Measurements from ENCODE around the gene SERPINE3. TPM values are rescaled to one million over a fixed set of nuclear protein-coding genes. Genes with fewer than 3 reads are reported as not detected.

The SERPINE3 gene
- total RNA-seq, 1 experiment from 2014 or later = not detected

- H3K27me3 ChIP-seq (replicated peaks) = no peaks in the 10 kb centered on the region
- H3K36me3 ChIP-seq = peaks cover 14% of the 10 kb centered on the region
- no peak for DNase-seq (ENCODE audit: low read depth in 1 of 2, low spot score in 2 of 2)
- no peak overlapping the region for H3K27ac ChIP-seq
- H3K9me3 ChIP-seq (replicated peaks) = no peaks in the 10 kb centered on the region
- peaks cover 6% of the 10 kb centered on the region for H3K4me1 ChIP-seq (replicated peaks)
- H3K4me3 ChIP-seq = no peak overlapping the region
Measured at GRCh38 chr13:51360489-51360888, 21.0 kb downstream of the SERPINE3 start.

DNA sequence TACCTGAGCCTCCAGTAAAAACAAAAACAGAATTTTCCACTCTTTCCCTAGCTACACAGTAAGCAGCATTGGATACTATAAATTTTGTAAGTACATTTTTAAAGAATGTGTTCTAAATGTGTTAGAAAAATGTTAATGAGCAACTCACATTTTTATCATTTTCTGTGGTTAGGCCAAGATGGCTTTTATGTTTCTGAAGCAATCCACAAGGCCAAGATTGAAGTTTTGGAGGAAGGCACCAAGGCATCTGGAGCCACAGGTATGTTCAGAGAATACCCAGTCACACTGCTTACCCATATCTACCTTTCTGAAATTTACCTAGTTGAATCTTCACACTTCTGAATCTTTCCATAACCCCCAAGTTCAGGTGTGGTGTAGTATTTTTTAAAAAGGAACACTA lies 21.6 kb downstream of the SERPINE3 start:
- Histone ChIP-seq H3K27me3 (replicated peaks) (no peaks in the 10 kb centered on the region), H3K4me1 (replicated peaks) (peaks cover 6% of the 10 kb centered on the region), H3K27ac (no peak overlapping the region), H3K9me3 (replicated peaks) (no peaks in the 10 kb centered on the region), H3K4me3 (no peak overlapping the region), H3K36me3 (peaks cover 16% of the 10 kb centered on the region)
- no peak for DNase-seq (ENCODE audit: low read depth in 1 of 2, low spot score in 2 of 2)

GRCh38 chr13:51363625-51364024 lies 24.1 kb downstream of the SERPINE3 start:
- no peak for DNase-seq (ENCODE audit: low read depth in 1 of 2, low spot score in 2 of 2)
- Histone ChIP-seq H3K9me3 (replicated peaks) (no peaks in the 10 kb centered on the region), H3K27ac (no peak overlapping the region), H3K4me1 (replicated peaks) (peaks cover 6% of the 10 kb centered on the region), H3K4me3 (no peak overlapping the region), H3K36me3 (peaks cover 38% of the 10 kb centered on the region), H3K27me3 (replicated peaks) (no peaks in the 10 kb centered on the region)

GRCh38 chr13:51364404-51365008 lies 25.0 kb downstream of the SERPINE3 start:
- Histone ChIP-seq H3K36me3 (peaks cover 45% of the 10 kb centered on the region), H3K27ac (peak overlapping the region; percentile 22; the same call in 1 of the 2 replicates), H3K27me3 (replicated peaks) (no peaks in the 10 kb centered on the region), H3K9me3 (replicated peaks) (no peaks in the 10 kb centered on the region), H3K4me1 (replicated peaks) (peaks cover 6% of the 10 kb centered on the region), H3K4me3 (no peak overlapping the region)
- peak in 1 of 2 experiments; percentile 27 for DNase-seq (ENCODE audit: low read depth in 1 of 2, low spot score in 2 of 2)

- no peaks in the 10 kb centered on the region for H3K27me3 ChIP-seq (replicated peaks)
- no peak overlapping the region for H3K4me3 ChIP-seq
- peaks cover 76% of the 10 kb centered on the region for H3K36me3 ChIP-seq
- no peaks in the 10 kb centered on the region for H3K9me3 ChIP-seq (replicated peaks)
- H3K4me1 ChIP-seq (replicated peaks) = no peaks in the 10 kb centered on the region
- no peak for DNase-seq (ENCODE audit: low read depth in 1 of 2, low spot score in 2 of 2)
- no peak overlapping the region for H3K27ac ChIP-seq
Measured at GRCh38 chr13:51370116-51370515, 30.6 kb downstream of the SERPINE3 start.

DNA sequence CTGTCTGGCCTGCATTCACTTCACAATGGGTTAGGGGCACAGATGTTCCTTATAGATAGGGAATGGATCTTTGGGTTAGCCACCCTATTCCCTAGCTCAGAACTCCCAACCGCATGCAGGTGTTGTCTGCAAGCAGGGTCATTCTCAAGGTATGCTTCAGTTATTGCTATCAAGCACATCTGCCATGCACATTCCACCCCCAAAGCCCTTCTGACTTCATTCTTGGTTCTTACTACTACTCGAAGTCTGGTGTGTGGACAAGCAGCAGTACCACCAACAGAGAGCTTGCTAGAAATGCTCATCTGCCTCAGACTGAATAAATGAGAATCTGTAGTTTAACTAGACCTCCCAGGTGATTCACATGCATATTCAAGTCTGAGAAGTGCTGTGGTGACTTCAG lies 31.3 kb downstream of the SERPINE3 start:
- no peak for DNase-seq (ENCODE audit: low read depth in 1 of 2, low spot score in 2 of 2)
- H3K4me1 ChIP-seq (replicated peaks) = no peaks in the 10 kb centered on the region
- peaks cover 75% of the 10 kb centered on the region for H3K36me3 ChIP-seq
- H3K4me3 ChIP-seq = no peak overlapping the region
- no peak overlapping the region for H3K27ac ChIP-seq
- no peaks in the 10 kb centered on the region for H3K9me3 ChIP-seq (replicated peaks)
- no peaks in the 10 kb centered on the region for H3K27me3 ChIP-seq (replicated peaks)

DNA sequence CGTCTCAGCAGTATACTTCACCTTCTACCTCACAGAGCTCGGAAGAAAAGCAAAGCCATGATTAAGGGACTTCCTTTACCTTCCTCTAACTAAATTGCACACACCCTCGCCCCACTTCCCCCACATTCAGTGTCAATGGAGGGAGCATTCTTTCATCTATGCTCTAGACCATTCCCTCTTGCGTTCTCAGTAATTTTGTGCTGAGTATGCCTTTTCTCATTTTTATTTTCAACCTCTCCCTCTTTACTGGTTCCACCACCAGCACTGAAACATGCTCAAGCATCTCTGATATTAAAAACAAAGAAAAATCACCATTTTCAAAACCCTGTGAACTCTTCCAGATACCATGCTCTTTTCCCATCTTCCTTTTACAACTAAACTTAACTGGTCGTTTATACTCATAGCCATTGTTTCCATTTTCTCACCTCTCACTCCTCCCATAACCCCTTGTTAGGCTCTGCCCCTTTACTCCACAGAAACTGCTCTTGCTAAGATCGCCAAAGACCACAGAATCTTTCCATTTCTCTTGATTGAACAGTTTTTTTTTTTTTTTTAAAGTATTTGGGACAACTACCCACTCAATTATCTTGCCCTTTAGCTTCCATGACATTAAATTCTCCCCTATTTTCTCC lies 32.4 kb downstream of the SERPINE3 start:
- H3K9me3 ChIP-seq (replicated peaks) = no peaks in the 10 kb centered on the region

DNA sequence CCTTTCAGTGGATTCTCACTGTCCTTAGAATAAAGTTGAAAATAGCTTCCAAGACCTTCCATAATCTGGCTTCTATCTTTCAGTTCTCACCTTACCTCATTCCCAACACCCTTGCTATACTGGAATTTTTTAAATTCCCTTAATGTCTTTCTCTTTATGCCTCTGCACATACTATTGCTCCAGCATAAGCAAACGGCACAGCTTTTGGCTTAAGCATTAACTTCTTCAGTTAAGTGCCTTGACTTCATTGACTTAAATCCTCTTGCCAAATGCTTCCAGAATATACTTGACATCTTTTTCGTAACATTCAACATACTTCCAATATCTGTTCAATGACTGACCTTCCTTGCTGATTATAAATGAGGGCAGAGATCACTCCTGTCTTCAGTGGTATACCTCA lies 34.0 kb downstream of the SERPINE3 start:
- DNase-seq (ENCODE audit: low read depth in 1 of 2, low spot score in 2 of 2) = no peak
- Histone ChIP-seq H3K4me3 (no peak overlapping the region), H3K4me1 (replicated peaks) (no peaks in the 10 kb centered on the region), H3K27ac (no peak overlapping the region), H3K36me3 (peaks cover 79% of the 10 kb centered on the region), H3K27me3 (replicated peaks) (no peaks in the 10 kb centered on the region), H3K9me3 (replicated peaks) (no peaks in the 10 kb centered on the region)

More for the DNA sequence above, 32.4 kb downstream of the SERPINE3 start:
- no peak for DNase-seq (ENCODE audit: low read depth in 1 of 2, low spot score in 2 of 2)
- Histone ChIP-seq H3K36me3 (peaks cover 78% of the 10 kb centered on the region), H3K27ac (no peak overlapping the region), H3K4me3 (no peak overlapping the region), H3K4me1 (replicated peaks) (no peaks in the 10 kb centered on the region), H3K27me3 (replicated peaks) (no peaks in the 10 kb centered on the region)

DNA sequence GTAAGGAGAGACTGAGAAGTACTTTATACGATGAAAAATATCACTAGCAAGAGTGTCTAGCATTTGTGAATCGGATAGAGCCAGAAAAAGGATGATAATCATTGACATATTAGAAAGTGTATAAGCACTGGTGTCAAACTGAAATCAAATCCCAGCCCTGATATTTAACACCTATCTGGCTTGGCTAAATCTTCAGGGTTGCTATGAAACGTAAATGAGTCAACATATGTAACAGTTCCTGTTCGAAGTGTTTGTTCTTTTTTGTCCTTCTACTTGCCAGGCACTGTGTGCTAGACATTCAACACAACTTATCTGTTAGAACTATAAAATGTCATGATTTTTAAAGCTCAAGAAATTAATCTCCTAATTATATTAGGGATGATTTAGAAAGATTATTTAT lies 40.8 kb downstream of the SERPINE3 start:
- DNase-seq (ENCODE audit: low read depth in 1 of 2, low spot score in 2 of 2) = no peak
- Histone ChIP-seq H3K27me3 (replicated peaks) (no peaks in the 10 kb centered on the region), H3K9me3 (replicated peaks) (no peaks in the 10 kb centered on the region), H3K4me1 (replicated peaks) (no peaks in the 10 kb centered on the region), H3K36me3 (peaks cover 56% of the 10 kb centered on the region), H3K27ac (no peak overlapping the region), H3K4me3 (no peak overlapping the region)

GRCh38 chr13:51385114-51385513 lies 45.6 kb downstream of the SERPINE3 start:
- Histone ChIP-seq H3K27ac (no peak overlapping the region), H3K4me3 (no peak overlapping the region), H3K27me3 (replicated peaks) (no peaks in the 10 kb centered on the region), H3K4me1 (replicated peaks) (no peaks in the 10 kb centered on the region), H3K36me3 (peaks cover 25% of the 10 kb centered on the region), H3K9me3 (replicated peaks) (no peaks in the 10 kb centered on the region)
- DNase-seq (ENCODE audit: low read depth in 1 of 2, low spot score in 2 of 2) = no peak

DNA sequence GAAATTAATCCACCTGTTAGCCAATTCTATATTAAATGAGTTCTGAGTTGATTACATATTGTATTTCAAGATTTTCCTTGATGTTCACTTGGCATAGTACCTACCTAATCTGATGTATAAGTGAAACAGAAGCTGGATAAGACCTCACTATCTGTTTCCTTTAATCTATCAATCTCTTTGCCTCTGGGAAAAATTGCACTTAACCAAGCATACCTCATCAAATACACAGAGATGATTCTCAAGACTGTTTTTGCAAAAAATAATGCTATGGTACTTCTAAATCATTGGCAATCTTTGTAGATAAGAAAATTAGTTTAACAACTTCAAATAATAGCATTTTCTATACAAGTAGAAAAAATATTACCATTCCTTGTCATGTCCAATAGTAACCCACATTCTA lies 55.2 kb downstream of the SERPINE3 start:
- Histone ChIP-seq H3K36me3 (peaks cover 3% of the 10 kb centered on the region; the same call in 1 of the 2 replicates), H3K27ac (no peak overlapping the region), H3K27me3 (replicated peaks) (no peaks in the 10 kb centered on the region), H3K4me3 (no peak overlapping the region), H3K9me3 (replicated peaks) (no peaks in the 10 kb centered on the region), H3K4me1 (replicated peaks) (peaks cover 13% of the 10 kb centered on the region)
- no peak for DNase-seq (ENCODE audit: low read depth in 1 of 2, low spot score in 2 of 2)

DNA sequence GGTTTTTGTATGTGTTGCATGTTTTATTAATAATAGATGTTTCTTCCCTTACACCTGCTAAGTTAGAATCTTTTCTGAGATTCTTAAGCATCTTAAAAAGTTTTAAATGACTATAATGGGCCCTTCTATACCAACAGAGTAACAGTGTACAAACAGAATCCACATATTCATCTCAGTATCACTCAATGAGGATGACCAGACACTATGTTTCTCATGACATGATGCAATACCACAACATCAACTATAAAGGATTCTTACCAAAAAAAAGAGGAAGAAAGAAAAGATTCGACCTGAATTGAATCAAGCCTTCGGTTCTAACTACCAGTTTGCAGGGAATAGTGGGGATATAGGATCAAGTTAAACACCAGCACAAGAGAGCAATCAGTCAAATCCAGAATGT lies 56.9 kb downstream of the SERPINE3 start:
- Histone ChIP-seq H3K4me3 (no peak overlapping the region), H3K27ac (no peak overlapping the region; the same call in 1 of the 2 replicates), H3K4me1 (replicated peaks) (peaks cover 13% of the 10 kb centered on the region), H3K9me3 (replicated peaks) (no peaks in the 10 kb centered on the region), H3K27me3 (replicated peaks) (no peaks in the 10 kb centered on the region), H3K36me3 (peaks cover 3% of the 10 kb centered on the region; the same call in 1 of the 2 replicates)
- DNase-seq (ENCODE audit: low read depth in 1 of 2, low spot score in 2 of 2) = no peak

- Histone ChIP-seq H3K36me3 (peaks cover 3% of the 10 kb centered on the region; the same call in 1 of the 2 replicates), H3K9me3 (replicated peaks) (no peaks in the 10 kb centered on the region), H3K4me1 (replicated peaks) (peaks cover 13% of the 10 kb centered on the region), H3K27me3 (replicated peaks) (no peaks in the 10 kb centered on the region), H3K27ac (no peak overlapping the region; the same call in 1 of the 2 replicates), H3K4me3 (no peak overlapping the region)
- peak; percentile 53 to 64 for DNase-seq (ENCODE audit: low read depth in 1 of 2, low spot score in 2 of 2)
Measured at GRCh38 chr13:51397262-51397941, 57.9 kb downstream of the SERPINE3 start.

- no peak overlapping the region for H3K27ac ChIP-seq
- no peaks in the 10 kb centered on the region for H3K27me3 ChIP-seq (replicated peaks)
- peaks cover 2% of the 10 kb centered on the region for H3K36me3 ChIP-seq
- H3K4me3 ChIP-seq = no peak overlapping the region
- no peak for DNase-seq (ENCODE audit: low read depth in 1 of 2, low spot score in 2 of 2)
- H3K9me3 ChIP-seq (replicated peaks) = no peaks in the 10 kb centered on the region
- H3K4me1 ChIP-seq (replicated peaks) = no peaks in the 10 kb centered on the region
Measured at GRCh38 chr13:51405176-51405575, 65.7 kb downstream of the SERPINE3 start.
